Epithelial cell of proximal tubule (primary cell): ENCODE results near the gene ADCK2. TPM values are rescaled to one million over a fixed set of nuclear protein-coding genes. Genes with fewer than 3 reads are reported as not detected.
"Not testable (repeated sequence)": the region's sequence is repeated elsewhere in the genome, so short reads cannot be mapped to it uniquely, and the experiment has no call there.

Source experiments
- DNase-seq: peaks from one replicate; pipeline ENCODE4 v3.0.0-alpha.2; 2011; ENCODE audit warnings: low read depth
- H3K4me3 ChIP-seq: 2 replicates; pipeline ENCODE4 v1.5.1; 2011; ENCODE audit warnings: low read depth, mild to moderate bottlenecking, low read length
- CTCF ChIP-seq: conservative IDR thresholded peaks from 2 replicates; pipeline ENCODE4 v1.5.1; 2012; ENCODE audit warnings: low read depth, mild to moderate bottlenecking, low read length
- total RNA-seq: library from RNA; depleted of rRNA; stranded (reverse); fragments of >200 nt; gene quantifications from 2 replicates; pipeline ENCODE4 v1.2.3, GENCODE V29; 2015

ADCK2 gene
- total RNA-seq, 1 donor from 2014 or later: 36.8 TPM

- no peak for DNase-seq
- no peak for TF ChIP-seq CTCF
- no peak overlapping the region for H3K4me3 ChIP-seq
These were observed 3.4 kb upstream of the ADCK2 start for GRCh38 chr7:140669352-140669751.

GRCh38 chr7:140669862-140670261 is 2.9 kb upstream of the ADCK2 start:
- H3K4me3 ChIP-seq, DNase-seq: not testable (repeated sequence)

GRCh38 chr7:140670343-140670935 is 2.3 kb upstream of the ADCK2 start:
- TF ChIP-seq CTCF: no peak
- no peak for DNase-seq
- H3K4me3 ChIP-seq: no peak overlapping the region

GRCh38 chr7:140671966-140672365 is 779 bp upstream of the ADCK2 start:
- DNase-seq: no peak
- TF ChIP-seq CTCF: no peak
- no peak overlapping the region for H3K4me3 ChIP-seq

- DNase-seq: no peak
- peak overlapping the region; percentile 76 for H3K4me3 ChIP-seq
- no peak for TF ChIP-seq CTCF
These were observed 473 bp downstream of the ADCK2 start for GRCh38 chr7:140673063-140673773.

- peak overlapping the region; percentile 76 for H3K4me3 ChIP-seq
- TF ChIP-seq CTCF: no peak
- no peak for DNase-seq
These were observed 1.0 kb downstream of the ADCK2 start for GRCh38 chr7:140673774-140674155.

- H3K4me3 ChIP-seq: no peak overlapping the region
- no peak for TF ChIP-seq CTCF
- DNase-seq: no peak
These were observed 1.6 kb downstream of the ADCK2 start for GRCh38 chr7:140674356-140674800.
